GM12891 (cell line): ENCODE results near the gene TSHZ2.

Experiments used
- POLR2A ChIP-seq: IDR thresholded peaks from 2 replicates; pipeline ENCODE4 v1.6.1; 2011; ENCODE audit warnings: low read depth, low read length, control low read depth
- POLR2AphosphoS5 ChIP-seq: IDR thresholded peaks from 2 replicates; pipeline ENCODE4 v1.6.1; 2011; ENCODE audit warnings: low read depth, low read length, control low read depth

DNA sequence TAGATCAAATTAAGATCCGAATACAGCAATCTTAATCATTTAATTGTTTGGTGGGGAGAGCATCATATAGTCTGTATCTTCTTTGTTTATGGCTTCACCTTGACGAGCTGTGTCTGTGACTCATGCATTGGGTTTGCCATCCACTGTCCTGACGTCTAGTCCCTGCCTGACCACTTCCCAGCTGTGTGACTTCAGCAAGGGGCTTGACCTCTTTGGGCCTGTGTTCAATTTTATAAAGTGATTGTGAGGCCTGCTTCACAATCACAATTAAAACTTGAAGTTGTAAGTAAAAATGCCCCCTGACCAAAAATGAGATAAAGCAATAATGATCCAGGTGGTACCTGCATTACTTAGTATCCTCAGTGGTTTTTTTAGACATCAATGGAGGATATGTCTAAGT, 412.2 kb downstream of the TSHZ2 start:
- TF ChIP-seq POLR2A (no peak), POLR2AphosphoS5 (no peak)
